Measurements from ENCODE around the gene SSH3. TPM values are rescaled to one million over a fixed set of nuclear protein-coding genes. Genes with fewer than 3 reads are reported as not detected.

The SSH3 gene
- total RNA-seq, 4 donors from 2014 or later, result 55.9 to 128 (median 99.9) TPM

GRCh38 chr11:67337257-67337656 lies 33.9 kb downstream of the SSH3 start:
- DNase-seq, result no peak
- H3K4me3 ChIP-seq, result no peak overlapping the region
- no peaks in the 10 kb centered on the region for H3K36me3 ChIP-seq
- H3K4me1 ChIP-seq, result no peaks in the 10 kb centered on the region
- H3K27ac ChIP-seq, result no peak overlapping the region
- no peaks in the 10 kb centered on the region for H3K9me3 ChIP-seq
- no peak for TF ChIP-seq CTCF (IDR thresholded peaks at IDR 0.05)
- no peak for TF ChIP-seq POLR2A (IDR thresholded peaks at IDR 0.05)
- no peaks in the 10 kb centered on the region for H3K27me3 ChIP-seq

- Histone ChIP-seq H3K36me3 (no peaks in the 10 kb centered on the region), H3K4me1 (peaks cover 0 to 22% (median 3%) of the 10 kb centered on the region in 4 donors), H3K27me3 (no peaks in the 10 kb centered on the region), H3K27ac (peak overlapping the region in 3 of 4 donors; percentile 50 to 71 (median 51)), H3K4me3 (no peak overlapping the region), H3K9me3 (no peaks in the 10 kb centered on the region)
- TF ChIP-seq CTCF (IDR thresholded peaks at IDR 0.05) (no peak), POLR2A (IDR thresholded peaks at IDR 0.05) (no peak)
- DNase-seq, result peak in 2 of 3 donors; percentile 54 to 61
Measured at GRCh38 chr11:67344264-67344663, 40.9 kb downstream of the SSH3 start.

GRCh38 chr11:67345247-67345919 lies 42.1 kb downstream of the SSH3 start:
- TF ChIP-seq POLR2A (IDR thresholded peaks at IDR 0.05), result no peak
- no peak for TF ChIP-seq CTCF (IDR thresholded peaks at IDR 0.05)
- Histone ChIP-seq H3K27ac (peak overlapping the region; percentile 44 to 75 (median 60)), H3K4me1 (peaks cover 0 to 28% (median 3%) of the 10 kb centered on the region in 4 donors), H3K4me3 (no peak overlapping the region), H3K9me3 (no peaks in the 10 kb centered on the region), H3K27me3 (no peaks in the 10 kb centered on the region), H3K36me3 (no peaks in the 10 kb centered on the region)
- peak in 1 of 3 donors; percentile 42 for DNase-seq

GRCh38 chr11:67345920-67346819 lies 42.8 kb downstream of the SSH3 start:
- H3K9me3 ChIP-seq, result no peaks in the 10 kb centered on the region
- peak overlapping the region; percentile 44 to 75 (median 60) for H3K27ac ChIP-seq
- peaks cover 0 to 35% (median 9%) of the 10 kb centered on the region in 4 donors for H3K4me1 ChIP-seq
- peak in 1 of 3 donors; percentile 66 for DNase-seq
- no peaks in the 10 kb centered on the region for H3K27me3 ChIP-seq
- H3K36me3 ChIP-seq, result no peaks in the 10 kb centered on the region
- H3K4me3 ChIP-seq, result no peak overlapping the region
- TF ChIP-seq POLR2A (IDR thresholded peaks at IDR 0.05) (no peak), CTCF (IDR thresholded peaks at IDR 0.05) (peak; percentile 63 to 84 (median 74))

GRCh38 chr11:67347964-67348749 lies 44.8 kb downstream of the SSH3 start:
- no peak for TF ChIP-seq CTCF (IDR thresholded peaks at IDR 0.05)
- no peak for TF ChIP-seq POLR2A (IDR thresholded peaks at IDR 0.05)
- Histone ChIP-seq H3K36me3 (no peaks in the 10 kb centered on the region), H3K27ac (peak overlapping the region in 2 of 4 donors; percentile 20 to 44), H3K9me3 (no peaks in the 10 kb centered on the region), H3K4me1 (peaks cover 0 to 49% (median 25%) of the 10 kb centered on the region in 4 donors), H3K27me3 (no peaks in the 10 kb centered on the region), H3K4me3 (no peak overlapping the region)
- peak in 1 of 3 donors; percentile 46 for DNase-seq
